GM08714 (cell line): ENCODE data around the gene TRIM72.
"Not testable (repeated sequence)": the region's sequence is repeated elsewhere in the genome, so short reads cannot be mapped to it uniquely, and the experiment has no call there.

Source experiments
- H3K4me3 ChIP-seq: fragments of 200-500 bp; sonication (Bioruptor generic); 2 replicates; pipeline ENCODE4 v1.5.1; 2014; ENCODE audit warnings: mild to moderate bottlenecking, low read length, inconsistent platforms
- ZNF274 ChIP-seq: IDR thresholded peaks from 2 replicates; pipeline ENCODE4 v1.6.1; 2012; ENCODE audit warnings: mild to moderate bottlenecking, low read depth, low read length

The TRIM72 gene

GRCh38 chr16:31216422-31217135, 2.7 kb downstream of the TRIM72 start, which contains the start of gene PYDC1:
PYDC1 (minus strand) TSS chr16:31217135; CDS start chr16:31217028, 107 bp downstream.
- no peak for TF ChIP-seq ZNF274
- H3K4me3 ChIP-seq, result no peak within 1 kb of the TSS

GRCh38 chr16:31217136-31217530, 3.2 kb downstream of the TRIM72 start:
- no peak for TF ChIP-seq ZNF274
- no peak overlapping the region for H3K4me3 ChIP-seq

- no peak for TF ChIP-seq ZNF274
- no peak overlapping the region for H3K4me3 ChIP-seq
These were observed 5.3 kb downstream of the TRIM72 start for GRCh38 chr16:31219154-31219741.

GRCh38 chr16:31221357-31222160, 7.6 kb downstream of the TRIM72 start:
- TF ChIP-seq ZNF274, result no peak
- no peak overlapping the region for H3K4me3 ChIP-seq

- no peak overlapping the region for H3K4me3 ChIP-seq
- TF ChIP-seq ZNF274, result no peak
These were observed 9.1 kb downstream of the TRIM72 start for GRCh38 chr16:31223044-31223443.

- TF ChIP-seq ZNF274, result no peak
- H3K4me3 ChIP-seq, result no peak overlapping the region
These were observed 10.4 kb downstream of the TRIM72 start for GRCh38 chr16:31224092-31224955.

- TF ChIP-seq ZNF274, result no peak
These were observed 11.3 kb downstream of the TRIM72 start for GRCh38 chr16:31225193-31225592.

GRCh38 chr16:31228206-31228605, 14.3 kb downstream of the TRIM72 start:
- no peak for TF ChIP-seq ZNF274
- no peak overlapping the region for H3K4me3 ChIP-seq

More at GRCh38 chr16:31225193-31225592, 11.3 kb downstream of the TRIM72 start:
- no peak overlapping the region for H3K4me3 ChIP-seq

- no peak for TF ChIP-seq ZNF274
- no peak overlapping the region for H3K4me3 ChIP-seq
These were observed 15.6 kb downstream of the TRIM72 start for GRCh38 chr16:31229501-31229900.

GRCh38 chr16:31238041-31238440, 24.1 kb downstream of the TRIM72 start:
- no peak overlapping the region for H3K4me3 ChIP-seq
- TF ChIP-seq ZNF274, result no peak

GRCh38 chr16:31242206-31242605, 28.3 kb downstream of the TRIM72 start:
- no peak for TF ChIP-seq ZNF274

GRCh38 chr16:31243734-31244670, 30.1 kb downstream of the TRIM72 start:
- no peak for TF ChIP-seq ZNF274
- no peak overlapping the region for H3K4me3 ChIP-seq

More at GRCh38 chr16:31242206-31242605, 28.3 kb downstream of the TRIM72 start:
- no peak overlapping the region for H3K4me3 ChIP-seq

GRCh38 chr16:31245598-31245997, 31.7 kb downstream of the TRIM72 start:
- not testable (repeated sequence) for H3K4me3 ChIP-seq
